Heart left ventricle (tissue), 13 donors: ENCODE results near the gene PLPP1.

Experiments used
- POLR2A ChIP-seq, 2 donors: fragments of 450-650 bp; IDR thresholded peaks; one replicate each; pipeline ENCODE4 v1.6.1; 2017; ENCODE audit warnings: antibody characterized with exemption in 2 of 2, mild to moderate bottlenecking in 2 of 2, moderate library complexity in 2 of 2
- TF ChIP-seq, protein P1 (sequence below), 12 donors: fragments of 200-600 bp; sonication (generic) in 4 of 12; IDR thresholded peaks; one replicate each; pipeline versions ENCODE4 v1.5.0 to v1.8.0; 2018 to 2022; ENCODE audit warnings: antibody characterized with exemption in 12 of 12, mild to moderate bottlenecking in 5 of 12
- donor health status: ischemic (EF 13 %, LVEDD 7.1; RV severe dilation, severe dysfunction).
- donor health status: DM: no; HTN: yes; CAD: no.
- donor health status: DM: no; HTN: no; CAD: no.
- donor health status: ischemic (EF 25% LVEDD 6.9; RV normal size, moderate dysfunction).
- donor health status: ischemic (EF 25% LVEDD 5.7; RV mildly dilated, moderate dysfunction).
- donor health status: ischemic (EF 35%, LVEDD 5.7; RV mildly dilated, moderate dysfunction).
- donor health status: nonischemic (EF 11% LVEDD 7.7; RV severe dilation, severe dysfunction).
- donor health status: DM: yes; HTN: yes; CAD: no.
- donor health status: PGD.
- donor health status: ischemic (EF 29% LVEDD 5.4; RV normal size, mild dysfunction).
- donor health status: nonischemic (EF 23%, LVEDD 6.1; RV moderate dilation, normal function).

DNA sequence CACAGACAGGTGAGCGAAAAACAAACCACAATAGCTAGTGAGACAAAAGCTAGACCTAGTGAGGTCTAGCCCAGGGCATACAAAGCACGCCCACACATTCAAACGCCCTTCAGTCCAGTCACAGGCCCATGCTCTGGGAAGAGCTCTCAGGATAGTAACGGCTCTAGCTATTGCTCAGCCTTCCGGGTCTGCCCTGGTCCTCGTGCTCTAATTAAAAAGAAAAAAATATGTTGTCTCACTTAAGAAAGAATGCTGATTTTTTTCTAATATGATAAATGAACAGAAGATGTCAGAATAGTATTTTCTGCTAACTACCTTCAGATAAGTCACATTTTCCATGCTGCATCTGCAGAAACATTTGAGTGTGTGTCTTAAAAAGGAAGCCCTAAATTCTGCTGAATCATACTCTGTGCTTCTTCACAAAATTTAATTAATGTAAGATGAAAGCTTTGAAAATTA is 94.5 kb downstream of the PLPP1 start:
- TF ChIP-seq, protein P1, sequence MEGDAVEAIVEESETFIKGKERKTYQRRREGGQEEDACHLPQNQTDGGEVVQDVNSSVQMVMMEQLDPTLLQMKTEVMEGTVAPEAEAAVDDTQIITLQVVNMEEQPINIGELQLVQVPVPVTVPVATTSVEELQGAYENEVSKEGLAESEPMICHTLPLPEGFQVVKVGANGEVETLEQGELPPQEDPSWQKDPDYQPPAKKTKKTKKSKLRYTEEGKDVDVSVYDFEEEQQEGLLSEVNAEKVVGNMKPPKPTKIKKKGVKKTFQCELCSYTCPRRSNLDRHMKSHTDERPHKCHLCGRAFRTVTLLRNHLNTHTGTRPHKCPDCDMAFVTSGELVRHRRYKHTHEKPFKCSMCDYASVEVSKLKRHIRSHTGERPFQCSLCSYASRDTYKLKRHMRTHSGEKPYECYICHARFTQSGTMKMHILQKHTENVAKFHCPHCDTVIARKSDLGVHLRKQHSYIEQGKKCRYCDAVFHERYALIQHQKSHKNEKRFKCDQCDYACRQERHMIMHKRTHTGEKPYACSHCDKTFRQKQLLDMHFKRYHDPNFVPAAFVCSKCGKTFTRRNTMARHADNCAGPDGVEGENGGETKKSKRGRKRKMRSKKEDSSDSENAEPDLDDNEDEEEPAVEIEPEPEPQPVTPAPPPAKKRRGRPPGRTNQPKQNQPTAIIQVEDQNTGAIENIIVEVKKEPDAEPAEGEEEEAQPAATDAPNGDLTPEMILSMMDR (IDR thresholded peaks at IDR 0.05) = no peak
- no peak for TF ChIP-seq POLR2A (IDR thresholded peaks at IDR 0.05)
